Globus pallidus (tissue), 1 donor: ENCODE data around the gene ESPNL.
"Not testable (repeated sequence)": the region's sequence is repeated elsewhere in the genome, so short reads cannot be mapped to it uniquely, and the experiment has no call there.

ENCODE experiments used
- DNase-seq: peaks from one replicate; pipeline ENCODE4 v3.0.0-alpha.2; 2015; ENCODE audit warnings: low spot score

Gene ESPNL

GRCh38 chr2:238100049-238100820 is at the start of gene ESPNL:
Gene ESPNL (plus strand): TSS chr2:238100340. CDS start chr2:238100420, 80 bp downstream.
- no peak for DNase-seq

GRCh38 chr2:238053191-238053776 is 46.9 kb upstream of the ESPNL start:
- no peak for DNase-seq

GRCh38 chr2:238055841-238056240 is 44.3 kb upstream of the ESPNL start:
- no peak for DNase-seq

GRCh38 chr2:238057696-238058575 is 42.2 kb upstream of the ESPNL start:
- not testable (repeated sequence) for DNase-seq

- no peak for DNase-seq
These were observed 40.6 kb upstream of the ESPNL start for GRCh38 chr2:238059505-238059904.

- DNase-seq: no peak
These were observed 40.0 kb upstream of the ESPNL start for GRCh38 chr2:238060096-238060541.

GRCh38 chr2:238060542-238061314 is 39.4 kb upstream of the ESPNL start, which contains the start of gene SCLY:
Gene SCLY (plus strand): TSS chr2:238061001. CDS start chr2:238061055, 54 bp downstream.
- peak; percentile 99 for DNase-seq

GRCh38 chr2:238061315-238062202 is 38.6 kb upstream of the ESPNL start:
- peak; percentile 35 for DNase-seq

GRCh38 chr2:238063414-238064189 is 36.5 kb upstream of the ESPNL start:
- DNase-seq: no peak

GRCh38 chr2:238064376-238064775 is 35.8 kb upstream of the ESPNL start:
- DNase-seq: no peak

- no peak for DNase-seq
These were observed 34.9 kb upstream of the ESPNL start for GRCh38 chr2:238065071-238065846.

- no peak for DNase-seq
These were observed 33.9 kb upstream of the ESPNL start for GRCh38 chr2:238066218-238066617.

- DNase-seq: not testable (repeated sequence)
These were observed 33.4 kb upstream of the ESPNL start for GRCh38 chr2:238066718-238067117.

- no peak for DNase-seq
These were observed 32.2 kb upstream of the ESPNL start for GRCh38 chr2:238067939-238068338.

GRCh38 chr2:238069021-238069709 is 31.0 kb upstream of the ESPNL start:
- no peak for DNase-seq

- no peak for DNase-seq
These were observed 30.3 kb upstream of the ESPNL start for GRCh38 chr2:238069877-238070276.

GRCh38 chr2:238075397-238075796 is 24.7 kb upstream of the ESPNL start:
- DNase-seq: no peak

- no peak for DNase-seq
These were observed 22.8 kb upstream of the ESPNL start for GRCh38 chr2:238077292-238077691.
